Sigmoid colon (tissue), 7 donors: ENCODE measurements around the gene FSTL4. TPM values are rescaled to one million over a fixed set of nuclear protein-coding genes. Genes with fewer than 3 reads are reported as not detected.

ENCODE experiments used
- DNase-seq: peaks from one replicate; pipeline ENCODE4 v3.0.0-alpha.2; 2019
- H3K27ac ChIP-seq, 4 donors: fragments of 200-600 bp; sonication (generic); one replicate each; pipeline ENCODE4 v1.5.1; 2016 to 2019; ENCODE audit warnings: mild to moderate bottlenecking in 1 of 4
- H3K27me3 ChIP-seq, 3 donors: fragments of 200-600 bp; sonication (generic); one replicate each; pipeline ENCODE4 v1.5.1; 2019; ENCODE audit warnings: mild to moderate bottlenecking in 1 of 3
- H3K36me3 ChIP-seq, 4 donors: fragments of 200-600 bp; sonication (generic); one replicate each; pipeline ENCODE4 v1.5.1; 2016 to 2019
- H3K4me1 ChIP-seq, 4 donors: fragments of 200-600 bp; sonication (generic); one replicate each; pipeline ENCODE4 v1.5.1; 2017 to 2019
- H3K4me3 ChIP-seq, 4 donors: fragments of 200-600 bp; sonication (generic); one replicate each; pipeline ENCODE4 v1.5.1; 2017 to 2019; ENCODE audit warnings: mild to moderate bottlenecking in 2 of 4, moderate library complexity in 1 of 4
- H3K9me3 ChIP-seq, 4 donors: fragments of 200-600 bp in 3 of 4; sonication (generic) in 3 of 4; one replicate each; pipeline versions ENCODE4 v1.5.1 to v1.6.1; 2013 to 2019
- EP300 ChIP-seq, 4 donors: sonication (generic); formaldehyde crosslinking; IDR thresholded peaks; one replicate each; pipeline ENCODE4 v1.6.1; 2017; ENCODE audit warnings: antibody characterized with exemption in 4 of 4
- POLR2A ChIP-seq, 2 donors: fragments of 450-650 bp; IDR thresholded peaks; one replicate each; pipeline ENCODE4 v1.6.1; 2016; ENCODE audit warnings: antibody characterized with exemption in 2 of 2, mild to moderate bottlenecking in 2 of 2, moderate library complexity in 2 of 2
- POLR2AphosphoS5 ChIP-seq, 4 donors: sonication (generic); formaldehyde crosslinking; IDR thresholded peaks; one replicate each; pipeline ENCODE4 v1.6.1; 2017; ENCODE audit warnings: antibody characterized with exemption in 4 of 4
- WGBS, 2 donors: extraction: QIAGEN DNeasy Blood & Tissue Kit; methylation state at CpG; one replicate each; pipeline ENCODE4 v1.1.7; 2013; 5-methylcytosine and 5-hydroxymethylcytosine counted together
- intact Hi-C: fragments of 100-400 bp; cut with DNase I; formaldehyde crosslinking; loops from one replicate; pipeline ENCODE4 v1.15.1; 2023
- polyA plus RNA-seq, 3 donors: library from polyadenylated mRNA; stranded (reverse); fragments of 200-250 nt; gene quantifications; one replicate each; pipeline ENCODE4 v1.2.3, GENCODE V29; 2013
- total RNA-seq, 4 donors: library from RNA; depleted of rRNA; stranded (reverse); fragments of >200 nt; gene quantifications; one replicate each; pipeline ENCODE4 v1.1.0, GENCODE V29; 2016
- TF ChIP-seq, protein P1 (sequence below), 4 experiments: fragments of 450-650 bp in 3 of 4; fragments of 200-600 bp in 1 of 4; IDR thresholded peaks; one replicate each; pipeline ENCODE4 v1.5.1; 2016 to 2019; ENCODE audit warnings: antibody characterized with exemption in 4 of 4, mild to moderate bottlenecking in 3 of 4, moderate library complexity in 2 of 4
- donor health status: healthy with polysubstance abuse.
- donor health status: Bipolar disorder and iron deficiency.
- donor health status: healthy.

The FSTL4 gene
- total and polyA plus RNA-seq, 7 donors = 0.23 to 0.45 (median 0.28) TPM; not detected in 4

DNA sequence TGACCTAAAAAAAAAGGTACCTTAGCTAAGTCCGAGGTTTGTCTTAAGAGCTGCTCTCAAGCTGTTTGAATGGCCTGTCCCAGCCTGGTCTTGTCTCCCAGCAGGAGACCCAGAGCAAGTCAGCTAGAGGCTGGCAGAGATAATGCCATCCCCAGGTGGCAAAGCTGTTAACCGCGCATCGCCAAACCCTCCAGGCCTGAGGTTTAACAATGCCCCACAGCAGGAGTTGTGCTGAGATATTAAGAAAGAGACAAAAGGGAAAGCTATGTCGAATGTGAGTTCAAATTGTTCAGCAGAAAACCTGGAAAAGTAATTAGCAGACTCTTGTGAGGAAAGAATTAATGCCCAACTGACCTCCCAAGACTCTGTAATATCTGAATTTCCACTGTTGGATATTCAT is 187.1 kb downstream of the FSTL4 start:
- H3K9me3 ChIP-seq = no peaks in the 10 kb centered on the region
- H3K27ac ChIP-seq = no peak overlapping the region
- H3K4me3 ChIP-seq = no peak overlapping the region
- DNase-seq = no peak
- whole genome bisulfite sequencing, 2 donors = 89% methylated on average over 5 of the region's 5 CpGs
- TF ChIP-seq POLR2A (IDR thresholded peaks at IDR 0.05) = no peak
- TF ChIP-seq POLR2AphosphoS5 (IDR thresholded peaks at IDR 0.05) = no peak
- TF ChIP-seq EP300 (IDR thresholded peaks at IDR 0.05) = no peak
- TF ChIP-seq, protein P1, sequence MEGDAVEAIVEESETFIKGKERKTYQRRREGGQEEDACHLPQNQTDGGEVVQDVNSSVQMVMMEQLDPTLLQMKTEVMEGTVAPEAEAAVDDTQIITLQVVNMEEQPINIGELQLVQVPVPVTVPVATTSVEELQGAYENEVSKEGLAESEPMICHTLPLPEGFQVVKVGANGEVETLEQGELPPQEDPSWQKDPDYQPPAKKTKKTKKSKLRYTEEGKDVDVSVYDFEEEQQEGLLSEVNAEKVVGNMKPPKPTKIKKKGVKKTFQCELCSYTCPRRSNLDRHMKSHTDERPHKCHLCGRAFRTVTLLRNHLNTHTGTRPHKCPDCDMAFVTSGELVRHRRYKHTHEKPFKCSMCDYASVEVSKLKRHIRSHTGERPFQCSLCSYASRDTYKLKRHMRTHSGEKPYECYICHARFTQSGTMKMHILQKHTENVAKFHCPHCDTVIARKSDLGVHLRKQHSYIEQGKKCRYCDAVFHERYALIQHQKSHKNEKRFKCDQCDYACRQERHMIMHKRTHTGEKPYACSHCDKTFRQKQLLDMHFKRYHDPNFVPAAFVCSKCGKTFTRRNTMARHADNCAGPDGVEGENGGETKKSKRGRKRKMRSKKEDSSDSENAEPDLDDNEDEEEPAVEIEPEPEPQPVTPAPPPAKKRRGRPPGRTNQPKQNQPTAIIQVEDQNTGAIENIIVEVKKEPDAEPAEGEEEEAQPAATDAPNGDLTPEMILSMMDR (IDR thresholded peaks at IDR 0.05) = no peak
- no peaks in the 10 kb centered on the region for H3K27me3 ChIP-seq
- no peaks in the 10 kb centered on the region for H3K36me3 ChIP-seq
- intact Hi-C loops = loop anchor here (10.0 kb wide), 1 partner anchor 190 kb away; the partner anchor contains the start of gene FSTL4
- peaks cover 0 to 4% (median 0%) of the 10 kb centered on the region in 4 donors for H3K4me1 ChIP-seq

DNA sequence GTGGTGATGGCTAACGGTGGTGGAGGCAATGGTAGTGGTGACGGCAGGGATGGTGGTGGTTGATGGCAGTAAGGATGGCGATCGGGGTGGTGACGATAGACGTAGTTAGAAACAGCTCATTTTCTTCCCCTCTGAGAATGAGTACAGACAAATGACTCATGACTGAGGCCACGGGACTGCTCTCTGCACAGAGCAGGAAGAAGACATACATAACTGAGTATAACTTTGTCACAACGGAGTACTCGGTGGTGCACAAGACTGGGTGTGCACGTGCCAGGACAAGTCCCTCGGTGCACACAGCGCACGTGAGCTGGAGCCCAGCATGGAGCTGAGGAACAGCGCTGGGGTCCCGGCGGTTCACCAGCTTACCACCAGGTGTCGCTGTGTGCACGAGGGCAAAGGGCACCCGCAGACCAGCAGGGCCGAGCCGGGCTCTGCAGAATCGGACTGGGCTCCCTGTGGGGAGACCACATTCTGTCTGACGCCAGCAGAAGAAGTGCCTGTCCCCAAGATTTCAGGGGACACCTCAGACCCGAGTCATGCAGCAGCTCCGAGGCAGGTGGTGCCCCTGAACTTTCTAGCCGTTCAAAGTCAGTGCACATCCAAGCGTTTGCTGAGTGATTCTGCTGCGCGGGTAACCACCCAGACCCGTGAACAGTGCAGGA is 188.6 kb downstream of the FSTL4 start:
- Histone ChIP-seq H3K27me3 (no peaks in the 10 kb centered on the region), H3K4me1 (peaks cover 0 to 4% (median 0%) of the 10 kb centered on the region in 4 donors), H3K36me3 (no peaks in the 10 kb centered on the region), H3K4me3 (no peak overlapping the region), H3K27ac (no peak overlapping the region), H3K9me3 (no peaks in the 10 kb centered on the region)
- DNase-seq = no peak
- WGBS, 2 donors = 20 to 33% methylated on average over 30 of the region's 30 CpGs
- intact Hi-C loops = loop anchor here (2.0 to 10.0 kb wide), 2 partner anchors 191 to 445 kb away; partner anchors contain the start of gene FSTL4
- TF ChIP-seq POLR2AphosphoS5 (IDR thresholded peaks at IDR 0.05) = no peak
- TF ChIP-seq, protein P1 (IDR thresholded peaks at IDR 0.05) = peak; percentile 38 to 84 (median 74)

DNA sequence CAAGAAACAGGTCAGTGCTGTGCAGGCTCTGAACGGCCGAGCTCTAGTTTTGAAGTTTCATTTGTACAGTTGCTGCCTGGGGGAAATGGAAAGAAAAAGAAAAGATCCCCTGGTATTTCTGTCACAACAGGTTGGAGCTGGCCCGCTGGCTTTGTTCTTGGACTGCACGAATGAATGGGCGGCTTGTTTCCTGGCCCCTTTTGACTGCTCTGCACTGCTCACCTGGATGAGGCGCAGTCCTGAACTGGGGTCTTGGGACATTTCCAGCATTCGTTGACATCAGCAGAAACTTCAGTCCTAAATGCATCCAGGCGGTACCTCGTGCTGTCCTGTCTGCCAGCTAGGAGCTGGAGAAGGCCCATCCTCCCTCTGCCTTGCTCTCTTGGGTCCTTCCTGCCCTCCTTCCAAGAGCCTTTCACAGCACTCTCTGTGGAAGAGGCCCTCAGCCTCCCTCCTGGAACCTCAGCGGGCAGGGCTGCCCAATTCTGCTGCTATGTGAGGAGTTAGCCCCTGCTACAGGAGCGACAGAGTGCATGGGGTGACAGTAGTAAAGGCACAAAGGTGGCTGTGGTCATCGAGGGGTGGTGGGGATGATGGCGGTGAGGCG is 189.2 kb downstream of the FSTL4 start:
- no peak for TF ChIP-seq POLR2A (IDR thresholded peaks at IDR 0.05)
- no peak for TF ChIP-seq POLR2AphosphoS5 (IDR thresholded peaks at IDR 0.05)
- TF ChIP-seq, protein P1 (IDR thresholded peaks at IDR 0.05) = no peak
- TF ChIP-seq EP300 (IDR thresholded peaks at IDR 0.05) = no peak
- intact Hi-C loops = loop anchor here (2.0 to 10.0 kb wide), 2 partner anchors 192 to 446 kb away; partner anchors contain the start of gene FSTL4
- H3K27me3 ChIP-seq = no peaks in the 10 kb centered on the region
- WGBS, 2 donors = 87 to 93% methylated on average over 14 of the region's 14 CpGs
- H3K4me3 ChIP-seq = no peak overlapping the region
- DNase-seq = no peak
- no peaks in the 10 kb centered on the region for H3K9me3 ChIP-seq
- peaks cover 0 to 4% (median 0%) of the 10 kb centered on the region in 4 donors for H3K4me1 ChIP-seq
- H3K27ac ChIP-seq = no peak overlapping the region
- no peaks in the 10 kb centered on the region for H3K36me3 ChIP-seq

DNA sequence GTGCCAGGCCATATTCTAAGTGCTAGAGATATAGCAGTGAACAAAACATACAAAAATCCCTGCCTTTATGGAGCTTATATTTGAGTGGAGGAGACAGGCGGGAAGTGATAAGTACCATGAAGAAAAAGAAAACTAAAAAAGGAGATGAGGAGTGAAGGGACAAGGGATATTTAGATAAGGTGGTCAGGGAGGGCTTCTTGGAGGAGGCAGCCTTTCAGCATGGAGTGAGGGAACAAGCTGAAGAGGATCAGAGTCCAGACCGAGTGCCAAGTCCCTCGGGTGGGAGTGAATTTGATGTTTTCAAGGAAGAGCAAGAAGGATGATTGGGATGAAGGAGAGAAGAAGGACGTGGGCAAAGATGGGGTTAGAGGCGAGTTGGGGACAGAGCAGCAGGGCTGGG is 190.5 kb downstream of the FSTL4 start:
- Histone ChIP-seq H3K27me3 (no peaks in the 10 kb centered on the region), H3K4me3 (no peak overlapping the region), H3K27ac (no peak overlapping the region), H3K4me1 (peaks cover 0 to 4% (median 0%) of the 10 kb centered on the region in 4 donors), H3K9me3 (no peaks in the 10 kb centered on the region), H3K36me3 (no peaks in the 10 kb centered on the region)
- TF ChIP-seq POLR2AphosphoS5 (IDR thresholded peaks at IDR 0.05) (no peak), EP300 (IDR thresholded peaks at IDR 0.05) (no peak), POLR2A (IDR thresholded peaks at IDR 0.05) (no peak)
- TF ChIP-seq, protein P1 (IDR thresholded peaks at IDR 0.05) = no peak
- DNase-seq = no peak
- intact Hi-C loops = loop anchor here (2.0 to 10.0 kb wide), 2 partner anchors 193 to 447 kb away; partner anchors contain the start of gene FSTL4
- WGBS, 2 donors = 56 to 80% methylated on average over 5 of the region's 5 CpGs
